K562 (cell line): ENCODE data around the gene ARFRP1. TPM values are rescaled to one million over a fixed set of nuclear protein-coding genes. Genes with fewer than 3 reads are reported as not detected.

Experiments
- CREB1 ChIP-seq, 2 experiments: sonication (generic) in 1 of 2; formaldehyde crosslinking in 1 of 2; IDR thresholded peaks; 2 replicates each; pipeline versions ENCODE4 v1.6.1 to v1.8.0; 2012 to 2022; ENCODE audit warnings: inconsistent platforms in 1 of 2, mild to moderate bottlenecking in 1 of 2, missing genetic modification reagents in 1 of 2, moderate library complexity in 1 of 2
- DMBX1 ChIP-seq: fragments of 250-450 bp; sonication (Bioruptor Pico); IDR thresholded peaks from 2 replicates; pipeline ENCODE4 v1.8.0; 2022; ENCODE audit warnings: inconsistent platforms, mild to moderate bottlenecking, moderate library complexity, borderline replicate concordance
- FUS ChIP-seq: fragments of 200-400 bp; formaldehyde crosslinking; optimal IDR thresholded peaks from 2 replicates; pipeline ENCODE3; 2017; ENCODE audit warnings: low read depth, low read length
- JUND ChIP-seq, 2 experiments: IDR thresholded peaks; 2 replicates in 1 of 2; 3 replicates in 1 of 2; pipeline ENCODE4 v1.6.1; 2011; ENCODE audit warnings: borderline replicate concordance in 2 of 2, low read depth in 2 of 2, low read length in 2 of 2, improper control_type of control experiment in 1 of 2, missing biosample characterization in 1 of 2, missing genetic modification characterization in 1 of 2, missing genetic modification reagents in 1 of 2
- MAFK ChIP-seq: IDR thresholded peaks from 2 replicates; pipeline ENCODE4 v1.6.1; 2011; ENCODE audit warnings: low read length, improper control_type of control experiment
- MCM5 ChIP-seq: fragments of 450-650 bp; IDR thresholded peaks from 2 replicates; pipeline ENCODE4 v1.6.1; 2016; ENCODE audit warnings: low read depth
- MYNN ChIP-seq, 2 experiments: sonication (generic); formaldehyde crosslinking in 1 of 2; IDR thresholded peaks; 2 replicates each; pipeline versions ENCODE4 v1.5.0 to v1.6.1; 2016 to 2020; ENCODE audit warnings: antibody characterized with exemption in 1 of 2, missing genetic modification reagents in 1 of 2
- NCOR1 ChIP-seq: fragments of 450-650 bp; IDR thresholded peaks from 2 replicates; pipeline ENCODE4 v1.6.1; 2016; ENCODE audit warnings: mild to moderate bottlenecking, moderate library complexity
- POLR2A ChIP-seq: fragments of 450-650 bp; conservative IDR thresholded peaks from 2 replicates; pipeline ENCODE4 v1.6.1; 2016
- POLR2AphosphoS5 ChIP-seq: IDR thresholded peaks from 2 replicates; pipeline ENCODE4 v1.6.1; 2011; ENCODE audit warnings: mild to moderate bottlenecking, low read depth, low read length, moderate library complexity; ENCODE audit not compliant: control insufficient read depth, insufficient read depth
- RBFOX2 ChIP-seq: fragments of 200-400 bp; formaldehyde crosslinking; IDR thresholded peaks from 2 replicates; pipeline ENCODE4 v1.6.1; 2017; ENCODE audit warnings: low read depth, mild to moderate bottlenecking, low read length, moderate library complexity
- SUPT5H ChIP-seq: fragments of 450-650 bp; IDR thresholded peaks from 2 replicates; pipeline ENCODE4 v1.6.1; 2016
- ZBTB1 ChIP-seq: sonication (generic); formaldehyde crosslinking; IDR thresholded peaks from 2 replicates; pipeline ENCODE4 v1.8.1; 2023; ENCODE audit warnings: missing genetic modification reagents, low read depth, mild to moderate bottlenecking, borderline replicate concordance
- ZBTB17 ChIP-seq: fragments of 450-650 bp; formaldehyde crosslinking; IDR thresholded peaks from 2 replicates; pipeline ENCODE4 v1.4.0; 2020; ENCODE audit warnings: mild to moderate bottlenecking
- ZNF134 ChIP-seq: fragments of 250-450 bp; sonication (Bioruptor Pico); conservative IDR thresholded peaks from 2 replicates; pipeline ENCODE4 v1.4.0; 2020
- polyA plus RNA-seq, 8 experiments: library from polyadenylated mRNA; depleted of rRNA in 4 of 8; stranded (reverse) in 5 of 8; unstranded in 3 of 8; fragments of >200 nt; fragmentation: Nextera tagmentation in 2 of 8; fragmentation: Illumina TruSeq in 1 of 8; extraction: Ambion mirVana in 2 of 8; extraction: Trizol in 1 of 8; gene quantifications; 2 replicates each; pipeline versions ENCODE4 v1.2.1 to v1.2.3, GENCODE V29; 2011 to 2014; ENCODE audit warnings: inconsistent platforms in 1 of 8, missing spikeins in 1 of 8
- total RNA-seq, 7 experiments: library from RNA; depleted of rRNA in 6 of 7; stranded (reverse); fragments of >200 nt in 6 of 7; fragmentation: Illumina TruSeq in 2 of 7; extraction: Trizol in 2 of 7; gene quantifications; 2 replicates each; pipeline versions ENCODE4 v1.2.1 to v1.2.3, GENCODE V29; 2011 to 2021; ENCODE audit warnings: low replicate concordance in 1 of 7
- TF ChIP-seq, protein P1 (sequence below): fragments of 450-650 bp; formaldehyde crosslinking; IDR thresholded peaks from 2 replicates; pipeline ENCODE4 v1.4.0; 2020; ENCODE audit warnings: mild to moderate bottlenecking, moderate library complexity

The ARFRP1 gene
- total and polyA plus RNA-seq, 9 of the 15 experiments (the other 6 are each of a cell fraction or from before 2014, with no cell fraction given): 2.2 to 78.9 (median 37.3) TPM

DNA sequence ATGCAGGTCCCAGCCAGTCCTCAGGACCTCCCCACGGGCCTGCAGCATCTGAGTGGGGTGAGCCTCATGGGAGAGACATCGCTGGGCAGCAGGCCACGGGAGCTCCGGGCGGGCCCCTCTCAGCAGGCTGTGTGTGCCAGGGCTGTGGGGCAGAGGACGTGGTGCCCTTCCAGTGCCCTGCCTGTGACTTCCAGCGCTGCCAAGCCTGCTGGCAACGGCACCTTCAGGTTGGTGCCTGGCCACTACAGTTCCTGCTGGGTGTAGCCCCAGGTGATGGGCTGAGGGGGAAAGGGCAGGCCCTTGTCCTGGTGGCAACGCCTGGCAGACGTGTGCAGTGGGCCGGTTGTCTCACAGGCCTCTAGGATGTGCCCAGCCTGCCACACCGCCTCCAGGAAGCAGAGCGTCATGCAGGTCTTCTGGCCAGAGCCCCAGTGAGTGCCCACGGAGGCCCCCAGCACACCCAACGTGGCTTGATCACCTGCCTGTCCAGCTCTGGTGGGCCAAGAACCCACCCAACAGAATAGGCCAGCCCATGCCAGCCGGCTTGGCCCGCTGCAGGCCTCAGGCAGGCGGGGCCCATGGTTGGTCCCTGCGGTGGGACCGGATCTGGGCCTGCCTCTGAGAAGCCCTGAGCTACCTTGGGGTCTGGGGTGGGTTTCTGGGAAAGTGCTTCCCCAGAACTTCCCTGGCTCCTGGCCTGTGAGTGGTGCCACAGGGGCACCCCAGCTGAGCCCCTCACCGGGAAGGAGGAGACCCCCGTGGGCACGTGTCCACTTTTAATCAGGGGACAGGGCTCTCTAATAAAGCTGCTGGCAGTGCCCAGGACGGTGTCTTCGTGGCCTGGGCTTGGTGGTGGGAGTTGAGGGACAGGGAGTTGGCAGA is 12.1 kb downstream of the ARFRP1 start (continued):
- TF ChIP-seq, protein P1, sequence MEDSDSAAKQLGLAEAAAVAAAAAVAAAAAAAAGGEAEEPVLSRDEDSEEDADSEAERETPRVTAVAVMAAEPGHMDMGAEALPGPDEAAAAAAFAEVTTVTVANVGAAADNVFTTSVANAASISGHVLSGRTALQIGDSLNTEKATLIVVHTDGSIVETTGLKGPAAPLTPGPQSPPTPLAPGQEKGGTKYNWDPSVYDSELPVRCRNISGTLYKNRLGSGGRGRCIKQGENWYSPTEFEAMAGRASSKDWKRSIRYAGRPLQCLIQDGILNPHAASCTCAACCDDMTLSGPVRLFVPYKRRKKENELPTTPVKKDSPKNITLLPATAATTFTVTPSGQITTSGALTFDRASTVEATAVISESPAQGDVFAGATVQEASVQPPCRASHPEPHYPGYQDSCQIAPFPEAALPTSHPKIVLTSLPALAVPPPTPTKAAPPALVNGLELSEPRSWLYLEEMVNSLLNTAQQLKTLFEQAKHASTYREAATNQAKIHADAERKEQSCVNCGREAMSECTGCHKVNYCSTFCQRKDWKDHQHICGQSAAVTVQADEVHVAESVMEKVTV: no peak
- TF ChIP-seq MAFK (no peak), ZBTB17 (CRISPR knock-in tag) (no peak), CREB1 (IDR thresholded peaks at IDR 0.05) (no peak), CREB1 (CRISPR knock-in tag; IDR thresholded peaks at IDR 0.05) (no peak), JUND (IDR thresholded peaks at IDR 0.05; ENCODE audit: borderline replicate concordance, low read depth, low read length) (no peak), JUND (tag; IDR thresholded peaks at IDR 0.05; ENCODE audit: borderline replicate concordance, low read depth, low read length) (no peak), POLR2A (peak; percentile 57), NCOR1 (no peak), ZBTB1 (CRISPR knock-in tag) (no peak), DMBX1 (CRISPR knock-in tag) (no peak), RBFOX2 (peak; percentile 28; the same call in 1 of the 2 replicates), ZNF134 (CRISPR knock-in tag) (no peak), MCM5 (no peak), FUS (no peak), POLR2AphosphoS5 (no peak), MYNN (IDR thresholded peaks at IDR 0.05) (0 out of 2 replicates have a peak, but pooled peaks have one; percentile 20), MYNN (CRISPR knock-in tag; IDR thresholded peaks at IDR 0.05) (no peak), SUPT5H (0 out of 2 replicates have a peak, but pooled peaks have one; percentile 37)
- TF ChIP-seq, all 486 proteins: peak for 9
